Mesenchymal stem cell (in vitro differentiated cells and primary cell): Measurements from ENCODE around the gene ZC3H12A.

Experiments used
- DNase-seq: peaks from one replicate; pipeline ENCODE4 v3.0.0-alpha.2; 2013
- H2AFZ ChIP-seq: one replicate; pipeline ENCODE4 v1.6.1; 2013; ENCODE audit warnings: low read depth, mild to moderate bottlenecking, control low read depth, inconsistent platforms, low read length, moderate library complexity
- H2AK5ac ChIP-seq: 2 replicates; pipeline ENCODE4 v1.6.1; 2013; ENCODE audit warnings: low read length, moderate library complexity, mild to moderate bottlenecking, inconsistent platforms; ENCODE audit not compliant: severe bottlenecking
- H2BK120ac ChIP-seq: one replicate; pipeline ENCODE4 v1.6.1; 2013; ENCODE audit warnings: low read depth, mild to moderate bottlenecking, inconsistent platforms, low read length, moderate library complexity
- H2BK12ac ChIP-seq, 2 experiments: one replicate each; pipeline ENCODE4 v1.6.1; 2013; ENCODE audit warnings: inconsistent platforms in 2 of 2, low read length in 2 of 2, mild to moderate bottlenecking in 2 of 2, moderate library complexity in 2 of 2, control low read depth in 1 of 2
- H2BK15ac ChIP-seq: one replicate; pipeline ENCODE4 v1.6.1; 2013; ENCODE audit warnings: mild to moderate bottlenecking, low read depth, inconsistent platforms; ENCODE audit not compliant: poor library complexity, severe bottlenecking
- H2BK5ac ChIP-seq: 2 replicates; pipeline ENCODE4 v1.6.1; 2013; ENCODE audit warnings: low read depth, mild to moderate bottlenecking, low read length, control low read depth, inconsistent platforms; ENCODE audit not compliant: poor library complexity, severe bottlenecking
- H3K14ac ChIP-seq, 2 experiments: one replicate each; pipeline ENCODE4 v1.6.1; 2013; ENCODE audit warnings: inconsistent platforms in 2 of 2, low read length in 2 of 2, control low read depth in 1 of 2, mild to moderate bottlenecking in 1 of 2, moderate library complexity in 1 of 2
- H3K18ac ChIP-seq, 2 experiments: one replicate each; pipeline ENCODE4 v1.6.1; 2013; ENCODE audit warnings: inconsistent platforms in 2 of 2, low read length in 2 of 2, control low read depth in 1 of 2, low read depth in 1 of 2, mild to moderate bottlenecking in 1 of 2
- H3K23ac ChIP-seq, 2 experiments: one replicate each; pipeline ENCODE4 v1.6.1; 2013; ENCODE audit warnings: inconsistent platforms in 2 of 2, low read length in 2 of 2, mild to moderate bottlenecking in 2 of 2, moderate library complexity in 2 of 2, control low read depth in 1 of 2
- H3K27ac ChIP-seq: 2 replicates; pipeline ENCODE4 v1.5.1; 2013; ENCODE audit warnings: mild to moderate bottlenecking, moderate library complexity, low read length, control low read depth, inconsistent platforms; ENCODE audit not compliant: poor library complexity, severe bottlenecking
- H3K27me3 ChIP-seq, 2 experiments: 2 replicates each; pipeline versions ENCODE4 v1.6.1 to v1.7.0; 2013; ENCODE audit warnings: low read length in 2 of 2, mild to moderate bottlenecking in 2 of 2, moderate library complexity in 2 of 2, control low read depth in 1 of 2, inconsistent platforms in 1 of 2; ENCODE audit not compliant: control insufficient read depth in 1 of 2, insufficient read depth in 1 of 2
- H3K36me3 ChIP-seq, 2 experiments: 2 replicates each; pipeline versions ENCODE4 v1.6.1 to v1.7.0; 2013; ENCODE audit warnings: low read length in 2 of 2, control low read depth in 1 of 2, inconsistent platforms in 1 of 2, low read depth in 1 of 2, mild to moderate bottlenecking in 1 of 2; ENCODE audit not compliant: insufficient read depth in 2 of 2, control insufficient read depth in 1 of 2
- H3K4ac ChIP-seq, 2 experiments: one replicate each; pipeline ENCODE4 v1.6.1; 2013; ENCODE audit warnings: inconsistent platforms in 2 of 2, low read length in 2 of 2, mild to moderate bottlenecking in 2 of 2, moderate library complexity in 2 of 2, control low read depth in 1 of 2, low read depth in 1 of 2
- H3K4me1 ChIP-seq: 2 replicates; pipeline ENCODE4 v1.6.1; 2013; ENCODE audit warnings: low read depth, low read length, control low read depth; ENCODE audit not compliant: control insufficient read depth, insufficient read depth
- H3K4me2 ChIP-seq: 2 replicates; pipeline ENCODE4 v1.6.1; 2013; ENCODE audit warnings: low read length, mild to moderate bottlenecking, inconsistent platforms; ENCODE audit not compliant: poor library complexity, severe bottlenecking
- H3K4me3 ChIP-seq, 2 experiments: 2 replicates each; pipeline versions ENCODE4 v1.5.1 to v1.7.0; 2013; ENCODE audit warnings: low read length in 2 of 2, mild to moderate bottlenecking in 2 of 2, control low read depth in 1 of 2, low read depth in 1 of 2; ENCODE audit not compliant: insufficient read depth in 1 of 2
- H3K79me1 ChIP-seq: replicated peaks from 2 replicates; pipeline ENCODE4 v1.6.1; 2013; ENCODE audit warnings: mild to moderate bottlenecking, control low read depth, low read length, inconsistent platforms; ENCODE audit not compliant: poor library complexity, severe bottlenecking
- H3K9ac ChIP-seq: 2 replicates; pipeline ENCODE4 v1.7.0; 2013; ENCODE audit warnings: mild to moderate bottlenecking, low read length, moderate library complexity
- H3K9me3 ChIP-seq: 2 replicates; pipeline ENCODE4 v1.7.0; 2013; ENCODE audit warnings: mild to moderate bottlenecking, low read length; ENCODE audit not compliant: control insufficient read depth
- H4K8ac ChIP-seq: one replicate; pipeline ENCODE4 v1.6.1; 2013; ENCODE audit warnings: inconsistent platforms, mild to moderate bottlenecking, low read length, moderate library complexity
- H4K91ac ChIP-seq: one replicate; pipeline ENCODE4 v1.6.1; 2013; ENCODE audit warnings: mild to moderate bottlenecking, low read length, inconsistent platforms
- WGBS: methylation state at CpG from one replicate; pipeline ENCODE4 v1.1.7; 2013; ENCODE audit warnings: mixed read lengths; 5-methylcytosine and 5-hydroxymethylcytosine counted together

The ZC3H12A gene

DNA sequence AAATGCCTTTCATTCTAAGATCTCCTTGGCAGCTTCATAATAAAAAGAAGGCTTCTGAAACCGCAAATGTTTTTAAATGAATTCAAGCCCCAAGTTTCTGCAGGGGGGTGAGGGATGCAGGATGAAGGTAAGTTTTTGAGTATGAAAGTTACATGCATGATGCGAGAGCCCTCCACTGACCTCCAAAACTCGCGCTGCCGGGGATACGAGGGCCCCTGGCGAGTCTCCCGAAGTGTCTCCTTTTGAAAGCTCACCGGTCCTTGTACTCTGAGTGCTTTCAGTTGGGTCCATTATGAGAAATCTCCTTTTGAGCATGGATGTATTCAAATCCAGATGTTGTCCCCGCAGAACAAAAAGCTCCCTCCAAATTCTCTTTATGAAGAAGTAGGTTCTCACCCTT, 18.9 kb upstream of the ZC3H12A start:
- H3K79me1 ChIP-seq, result peaks cover 18% of the 10 kb centered on the region
- H3K14ac ChIP-seq, result no peak overlapping the region
- no peak overlapping the region for H2AK5ac ChIP-seq
- H4K91ac ChIP-seq, result no peak overlapping the region
- DNase-seq, result no peak
- H2BK15ac ChIP-seq, result no peak overlapping the region
- no peak overlapping the region for H3K4ac ChIP-seq
- H3K9me3 ChIP-seq, result no peaks in the 10 kb centered on the region
- no peak overlapping the region for H3K4me2 ChIP-seq
- no peak overlapping the region for H3K4me3 ChIP-seq
- H3K36me3 ChIP-seq, result peaks cover 0 to 18% of the 10 kb centered on the region in 2 experiments
- no peaks in the 10 kb centered on the region for H3K27me3 ChIP-seq
- peak overlapping the region; percentile 29 for H4K8ac ChIP-seq
- no peak overlapping the region for H2BK120ac ChIP-seq
- no peak overlapping the region for H2AFZ ChIP-seq
- no peak overlapping the region for H2BK12ac ChIP-seq
- no peak overlapping the region for H3K18ac ChIP-seq
- 93% methylated on average over 9 of the region's 10 CpGs for WGBS
- H3K9ac ChIP-seq, result peak overlapping the region; percentile 79
- H3K23ac ChIP-seq, result no peak overlapping the region
- H3K27ac ChIP-seq, result no peak overlapping the region
- no peak overlapping the region for H2BK5ac ChIP-seq
- peaks cover 6% of the 10 kb centered on the region for H3K4me1 ChIP-seq

DNA sequence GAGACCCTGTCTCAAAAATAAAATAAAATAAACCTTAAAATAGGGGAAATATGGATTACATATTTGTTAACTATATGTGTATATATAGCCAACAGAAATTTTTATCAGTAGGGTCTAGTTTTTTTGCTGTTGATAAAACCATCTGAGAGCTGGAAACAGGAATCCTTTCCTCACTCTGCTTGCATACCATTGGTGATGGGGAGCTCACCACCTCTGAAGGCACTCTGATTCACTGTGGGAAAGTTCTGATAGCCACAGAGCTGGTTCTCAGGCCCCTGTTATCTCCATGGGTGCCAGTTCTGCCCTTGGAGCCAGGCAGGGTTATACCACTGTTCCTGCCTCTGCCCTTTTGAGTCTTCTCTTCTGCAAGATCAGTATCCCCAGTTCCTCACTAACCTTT, 17.8 kb upstream of the ZC3H12A start:
- Histone ChIP-seq H2AK5ac (no peak overlapping the region), H3K4me3 (no peak overlapping the region), H2BK12ac (no peak overlapping the region)

DNA sequence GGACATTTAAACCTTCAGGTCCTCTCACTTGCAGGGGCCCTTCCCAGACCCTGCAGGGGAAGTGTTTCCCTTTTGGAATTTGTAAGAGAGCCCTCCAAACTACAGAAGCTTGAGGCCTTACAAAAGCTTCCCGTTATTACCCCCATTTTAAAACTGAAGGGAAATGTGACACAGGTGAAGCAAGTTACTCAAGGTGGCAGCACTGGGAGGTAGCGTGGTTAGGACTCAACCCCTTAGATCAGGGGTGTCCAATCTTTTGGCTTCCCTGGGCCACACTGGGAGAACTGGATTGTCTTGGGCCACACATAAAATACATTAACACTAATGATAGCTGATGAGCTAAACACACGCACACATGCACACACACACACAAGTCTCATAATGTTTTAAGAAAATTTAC, 15.8 kb upstream of the ZC3H12A start:
- Histone ChIP-seq H3K27me3 (no peaks in the 10 kb centered on the region), H2BK15ac (no peak overlapping the region), H2BK5ac (no peak overlapping the region), H3K4me3 (no peak overlapping the region), H2AFZ (no peak overlapping the region), H3K23ac (no peak overlapping the region), H3K18ac (no peak overlapping the region), H3K14ac (no peak overlapping the region), H3K9ac (no peak overlapping the region), H2AK5ac (no peak overlapping the region), H3K27ac (no peak overlapping the region), H3K36me3 (peaks cover 0 to 17% of the 10 kb centered on the region in 2 experiments), H4K8ac (no peak overlapping the region), H3K9me3 (no peaks in the 10 kb centered on the region), H2BK120ac (no peak overlapping the region), H3K4me1 (peaks cover 5% of the 10 kb centered on the region), H3K4me2 (no peak overlapping the region), H2BK12ac (no peak overlapping the region), H4K91ac (no peak overlapping the region), H3K4ac (no peak overlapping the region), H3K79me1 (peaks cover 21% of the 10 kb centered on the region)
- 88% methylated on average over 3 of the region's 3 CpGs for WGBS
- no peak for DNase-seq

More for the DNA sequence above, 17.8 kb upstream of the ZC3H12A start:
- Histone ChIP-seq H2BK120ac (no peak overlapping the region), H2BK15ac (no peak overlapping the region), H3K18ac (no peak overlapping the region), H3K14ac (no peak overlapping the region), H4K91ac (no peak overlapping the region), H2BK5ac (no peak overlapping the region), H3K27ac (no peak overlapping the region), H2AFZ (no peak overlapping the region), H3K36me3 (peaks cover 0 to 22% of the 10 kb centered on the region in 2 experiments), H3K79me1 (peaks cover 20% of the 10 kb centered on the region), H3K9ac (no peak overlapping the region), H3K23ac (no peak overlapping the region), H3K27me3 (no peaks in the 10 kb centered on the region), H3K4me1 (peaks cover 6% of the 10 kb centered on the region), H3K9me3 (no peaks in the 10 kb centered on the region), H3K4me2 (no peak overlapping the region), H3K4ac (no peak overlapping the region), H4K8ac (no peak overlapping the region)
- no peak for DNase-seq

DNA sequence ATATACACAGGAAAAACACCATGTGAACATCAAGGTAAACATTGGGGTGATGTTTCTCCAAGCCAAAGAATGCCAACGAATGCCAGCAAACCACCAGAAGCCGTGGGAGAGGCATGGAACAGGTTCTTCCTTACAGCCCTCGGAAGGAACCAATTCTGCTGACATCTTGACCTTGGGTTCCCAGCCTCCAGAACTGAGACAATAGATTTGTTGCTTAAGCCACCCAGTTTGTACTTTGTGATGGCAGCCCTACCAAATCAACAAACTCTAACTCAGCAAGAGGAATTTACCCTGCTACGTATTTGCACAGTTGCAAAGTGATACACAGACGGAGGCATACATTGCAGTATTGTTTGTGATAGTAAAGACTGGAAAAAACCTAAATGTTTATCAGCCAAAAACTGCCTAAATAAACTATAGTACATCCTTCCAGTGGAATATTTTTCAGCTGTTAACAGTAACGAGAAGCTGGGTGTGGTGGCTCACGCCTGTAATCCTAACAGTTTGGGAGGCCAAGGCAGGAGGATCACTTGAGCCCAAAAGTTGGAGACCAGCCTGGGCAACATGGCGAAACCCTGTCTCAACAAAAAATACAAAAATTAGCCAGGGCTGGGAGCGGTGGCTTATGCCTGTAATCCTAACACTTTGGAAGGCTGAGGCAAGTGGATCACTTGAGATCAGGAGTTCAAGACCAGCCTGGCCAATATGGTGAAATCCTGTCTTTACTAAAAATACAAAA, 12.5 kb upstream of the ZC3H12A start:
- 97% methylated on average over 7 of the region's 9 CpGs for WGBS
- Histone ChIP-seq H2AK5ac (no peak overlapping the region), H3K4ac (no peak overlapping the region), H3K79me1 (peaks cover 24% of the 10 kb centered on the region), H3K36me3 (peaks cover 0 to 16% of the 10 kb centered on the region in 2 experiments), H3K27me3 (no peaks in the 10 kb centered on the region), H2BK120ac (no peak overlapping the region), H2BK5ac (no peak overlapping the region), H3K14ac (no peak overlapping the region), H3K4me1 (peaks cover 4% of the 10 kb centered on the region), H4K8ac (no peak overlapping the region), H3K4me3 (no peak overlapping the region), H2AFZ (no peak overlapping the region), H3K4me2 (no peak overlapping the region), H2BK15ac (no peak overlapping the region), H3K27ac (no peak overlapping the region), H2BK12ac (no peak overlapping the region), H3K23ac (no peak overlapping the region), H4K91ac (no peak overlapping the region), H3K18ac (no peak overlapping the region), H3K9me3 (no peaks in the 10 kb centered on the region), H3K9ac (no peak overlapping the region)
- no peak for DNase-seq
